Measurements from ENCODE around the gene NOVA2.

The NOVA2 gene

DNA sequence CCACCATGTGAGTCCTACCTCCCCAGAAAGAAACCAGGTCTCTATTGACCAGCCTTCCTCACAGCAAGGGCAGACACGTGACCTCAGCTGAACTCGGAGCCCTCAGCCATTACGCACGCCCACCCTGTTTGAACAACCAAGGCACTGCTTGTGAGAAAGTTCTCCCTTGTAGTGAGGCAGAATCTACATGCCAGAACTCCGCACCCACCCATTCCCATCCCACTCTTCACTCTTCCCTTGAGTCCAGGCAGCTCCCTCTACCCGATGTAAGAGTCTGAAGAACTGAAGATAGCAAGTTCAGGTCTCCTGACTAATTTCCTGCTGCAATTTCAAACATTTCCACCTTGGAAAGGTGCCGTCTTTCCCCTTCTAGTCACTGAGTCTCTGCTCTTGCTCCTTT lies 6.4 kb downstream of the NOVA2 start:
- no peak overlapping the region for H3K4me2 ChIP-seq (ENCODE audit: insufficient read depth, low read length)
- H3K79me2 ChIP-seq (ENCODE audit: insufficient read depth, low read length): no peaks in the 10 kb centered on the region
- H4K20me1 ChIP-seq (ENCODE audit: insufficient read depth, low read length): peaks cover 5% of the 10 kb centered on the region; the same call in 1 of the 2 replicates
- H3K27me3 ChIP-seq (ENCODE audit: insufficient read depth, low read length, poor library complexity): peaks cover 9% of the 10 kb centered on the region
- no peak overlapping the region for H3K4me3 ChIP-seq (ENCODE audit: low read depth in 1 of 2, low read length in 2 of 2)
- no peak overlapping the region for H3K27ac ChIP-seq (ENCODE audit: low read length)
- TF ChIP-seq EZH2 (IDR thresholded peaks at IDR 0.05; ENCODE audit: borderline replicate concordance, low read depth, low read length, severe bottlenecking) (no peak), CTCF (IDR thresholded peaks at IDR 0.05; ENCODE audit: borderline replicate concordance, extremely low read depth, low read length, poor library complexity, severe bottlenecking) (no peak)
- ATAC-seq (ENCODE audit: insufficient read depth, low read depth): no peak
- DNase-seq: no peak
- no peak overlapping the region for H2AFZ ChIP-seq (ENCODE audit: low read depth, low read length)
- no peaks in the 10 kb centered on the region for H3K9me3 ChIP-seq (ENCODE audit: insufficient read depth, low read length, severe bottlenecking)
- no peak overlapping the region for H3K9ac ChIP-seq (ENCODE audit: low read depth, low read length)
- H3K36me3 ChIP-seq (ENCODE audit: insufficient read depth, low read length): no peaks in the 10 kb centered on the region
- no peaks in the 10 kb centered on the region for H3K4me1 ChIP-seq (ENCODE audit: insufficient read depth, low read length)

GRCh38 chr19:45962021-45962420 lies 11.6 kb downstream of the NOVA2 start:
- Histone ChIP-seq H4K20me1 (ENCODE audit: insufficient read depth, low read length) (no peaks in the 10 kb centered on the region), H3K79me2 (ENCODE audit: insufficient read depth, low read length) (no peaks in the 10 kb centered on the region), H2AFZ (ENCODE audit: low read depth, low read length) (no peak overlapping the region), H3K27ac (ENCODE audit: low read length) (no peak overlapping the region), H3K4me3 (ENCODE audit: low read depth in 1 of 2, low read length in 2 of 2) (no peak overlapping the region), H3K4me2 (ENCODE audit: insufficient read depth, low read length) (no peak overlapping the region), H3K4me1 (ENCODE audit: insufficient read depth, low read length) (no peaks in the 10 kb centered on the region), H3K27me3 (ENCODE audit: insufficient read depth, low read length, poor library complexity) (no peaks in the 10 kb centered on the region), H3K9ac (ENCODE audit: low read depth, low read length) (no peak overlapping the region), H3K9me3 (ENCODE audit: insufficient read depth, low read length, severe bottlenecking) (no peaks in the 10 kb centered on the region), H3K36me3 (ENCODE audit: insufficient read depth, low read length) (no peaks in the 10 kb centered on the region)
- DNase-seq (no peak), ATAC-seq (ENCODE audit: insufficient read depth, low read depth) (no peak)
- TF ChIP-seq EZH2 (IDR thresholded peaks at IDR 0.05; ENCODE audit: borderline replicate concordance, low read depth, low read length, severe bottlenecking) (no peak), CTCF (IDR thresholded peaks at IDR 0.05; ENCODE audit: borderline replicate concordance, extremely low read depth, low read length, poor library complexity, severe bottlenecking) (no peak)

GRCh38 chr19:45960595-45961235 lies 12.9 kb downstream of the NOVA2 start:
- Histone ChIP-seq H3K27ac (ENCODE audit: low read length) (no peak overlapping the region), H3K4me3 (ENCODE audit: low read depth in 1 of 2, low read length in 2 of 2) (no peak overlapping the region), H4K20me1 (ENCODE audit: insufficient read depth, low read length) (no peaks in the 10 kb centered on the region), H3K4me1 (ENCODE audit: insufficient read depth, low read length) (no peaks in the 10 kb centered on the region), H3K9ac (ENCODE audit: low read depth, low read length) (no peak overlapping the region), H3K79me2 (ENCODE audit: insufficient read depth, low read length) (no peaks in the 10 kb centered on the region), H3K4me2 (ENCODE audit: insufficient read depth, low read length) (no peak overlapping the region), H3K36me3 (ENCODE audit: insufficient read depth, low read length) (no peaks in the 10 kb centered on the region), H2AFZ (ENCODE audit: low read depth, low read length) (no peak overlapping the region), H3K9me3 (ENCODE audit: insufficient read depth, low read length, severe bottlenecking) (no peaks in the 10 kb centered on the region), H3K27me3 (ENCODE audit: insufficient read depth, low read length, poor library complexity) (no peaks in the 10 kb centered on the region)
- TF ChIP-seq CTCF (IDR thresholded peaks at IDR 0.05; ENCODE audit: borderline replicate concordance, extremely low read depth, low read length, poor library complexity, severe bottlenecking): no peak
- TF ChIP-seq EZH2 (IDR thresholded peaks at IDR 0.05; ENCODE audit: borderline replicate concordance, low read depth, low read length, severe bottlenecking): no peak
- no peak for ATAC-seq (ENCODE audit: insufficient read depth, low read depth)
- DNase-seq: no peak

All from DND-41 (cell line).